Measurements from ENCODE around the gene CD3E. TPM values are rescaled to one million over a fixed set of nuclear protein-coding genes. Genes with fewer than 3 reads are reported as not detected.

CD3E gene
- polyA plus RNA-seq, 4 donors: 5.9 to 13.8 (median 7.1) TPM

DNA sequence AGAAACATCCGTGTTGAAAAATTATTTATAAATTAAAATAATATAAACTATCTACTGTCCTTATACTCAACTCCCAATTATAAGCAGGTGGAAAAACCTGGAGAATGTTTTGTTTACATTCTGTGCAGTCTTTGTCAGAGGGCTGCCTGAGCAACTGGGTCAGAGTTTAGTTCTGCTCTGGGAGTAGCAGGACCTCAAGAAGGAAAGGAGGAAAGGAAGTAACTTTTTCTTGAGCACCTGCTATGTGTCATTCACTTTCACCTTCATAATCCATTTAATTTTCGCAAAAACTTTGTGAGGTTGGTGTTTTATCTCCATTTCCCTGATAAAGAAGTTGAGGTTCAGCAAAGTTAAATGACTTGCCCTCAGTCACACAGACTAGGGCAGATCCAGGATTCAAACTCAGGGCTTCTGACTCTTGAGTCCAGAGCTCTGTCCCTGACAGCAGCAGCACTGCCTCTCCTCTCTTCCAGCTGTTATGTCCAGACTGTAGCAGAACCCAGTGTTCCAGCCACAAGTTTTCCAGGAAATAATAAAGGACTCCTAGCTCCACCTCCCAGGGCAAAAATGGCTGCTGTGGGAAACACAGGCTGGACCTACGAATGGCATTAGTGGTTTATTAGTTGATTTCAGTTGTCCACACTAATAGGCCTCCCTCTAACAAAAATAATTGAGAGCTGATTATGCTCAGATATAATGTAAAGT is 6.4 kb downstream of the CD3E start:
- Histone ChIP-seq H3K36me3 (ENCODE audit: control insufficient read depth in 3 of 3, insufficient read depth in 2 of 3, low read depth in 1 of 3, low read length in 3 of 3) (no peaks in the 10 kb centered on the region), H3K4me3 (ENCODE audit: low read depth in 1 of 3, low read length in 3 of 3) (no peak overlapping the region), H3K27me3 (ENCODE audit: control insufficient read depth in 3 of 3, insufficient read depth in 3 of 3, low read length in 3 of 3) (peaks cover 0 to 4% (median 0%) of the 10 kb centered on the region in 3 donors), H3K9me3 (ENCODE audit: control insufficient read depth in 2 of 2, insufficient read depth in 1 of 2, low read depth in 1 of 2, low read length in 1 of 2) (no peaks in the 10 kb centered on the region), H3K27ac (ENCODE audit: low read depth in 1 of 3, low read length in 2 of 3) (no peak overlapping the region), H3K4me1 (ENCODE audit: control insufficient read depth in 3 of 3, insufficient read depth in 2 of 3, low read depth in 1 of 3, low read length in 2 of 3) (peaks cover 0 to 9% (median 4%) of the 10 kb centered on the region in 3 donors)
- no peak for FAIRE-seq
- DNase-seq: no peak
- WGBS, 3 donors: 42 to 54% (median 46%) methylated on average over 3 of the region's 3 CpGs

DNA sequence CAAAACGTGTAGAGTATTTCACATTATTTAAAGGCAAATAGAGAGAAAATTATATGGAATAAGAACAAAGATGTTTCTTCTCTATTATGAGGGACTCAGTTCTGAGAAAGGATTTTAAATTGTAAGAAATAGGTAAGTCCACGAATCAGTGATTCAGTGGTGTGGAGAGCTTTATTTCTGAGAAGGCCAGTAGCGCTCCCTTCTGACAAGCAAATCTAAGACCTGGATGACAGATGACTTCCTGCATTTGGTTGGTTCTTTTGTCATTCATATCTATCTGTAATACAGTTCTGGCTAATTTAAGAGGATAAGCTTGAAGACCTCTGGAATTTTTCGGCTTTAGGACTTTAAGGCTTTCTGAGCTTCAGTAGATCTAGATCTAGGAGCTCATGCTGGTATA is 7.0 kb downstream of the CD3E start:
- no peaks in the 10 kb centered on the region for H3K36me3 ChIP-seq (ENCODE audit: control insufficient read depth in 3 of 3, insufficient read depth in 2 of 3, low read depth in 1 of 3, low read length in 3 of 3)
- no peak for FAIRE-seq
- peaks cover 0 to 4% (median 0%) of the 10 kb centered on the region in 3 donors for H3K27me3 ChIP-seq (ENCODE audit: control insufficient read depth in 3 of 3, insufficient read depth in 3 of 3, low read length in 3 of 3)
- peaks cover 0 to 9% (median 4%) of the 10 kb centered on the region in 3 donors for H3K4me1 ChIP-seq (ENCODE audit: control insufficient read depth in 3 of 3, insufficient read depth in 2 of 3, low read depth in 1 of 3, low read length in 2 of 3)
- no peak for DNase-seq
- no peaks in the 10 kb centered on the region for H3K9me3 ChIP-seq (ENCODE audit: control insufficient read depth in 2 of 2, insufficient read depth in 1 of 2, low read depth in 1 of 2, low read length in 1 of 2)
- no peak overlapping the region for H3K27ac ChIP-seq (ENCODE audit: low read depth in 1 of 3, low read length in 2 of 3)
- 71 to 73% (median 73%) methylated on average over 4 of the region's 4 CpGs for WGBS, 3 donors
- H3K4me3 ChIP-seq (ENCODE audit: low read depth in 1 of 3, low read length in 3 of 3): no peak overlapping the region

DNA sequence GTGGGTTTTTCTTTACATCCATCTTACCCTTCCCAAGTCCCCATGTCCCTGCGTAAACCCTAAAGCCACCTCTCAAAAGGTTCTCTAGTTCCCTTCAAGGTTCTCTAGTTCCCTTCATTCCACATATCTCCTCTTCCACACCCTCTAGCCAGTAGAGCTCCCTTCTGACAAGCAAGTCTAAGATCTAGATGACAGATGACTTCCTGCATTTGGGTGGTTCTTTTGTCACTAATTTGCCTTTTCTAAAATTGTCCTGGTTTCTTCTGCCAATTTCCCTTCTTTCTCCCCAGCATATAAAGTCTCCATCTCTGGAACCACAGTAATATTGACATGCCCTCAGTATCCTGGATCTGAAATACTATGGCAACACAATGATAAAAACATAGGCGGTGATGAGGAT is 7.8 kb downstream of the CD3E start:
- H3K9me3 ChIP-seq (ENCODE audit: control insufficient read depth in 2 of 2, insufficient read depth in 1 of 2, low read depth in 1 of 2, low read length in 1 of 2): no peaks in the 10 kb centered on the region
- H3K27ac ChIP-seq (ENCODE audit: low read depth in 1 of 3, low read length in 2 of 3): no peak overlapping the region
- H3K4me3 ChIP-seq (ENCODE audit: low read depth in 1 of 3, low read length in 3 of 3): no peak overlapping the region
- peaks cover 0 to 4% (median 0%) of the 10 kb centered on the region in 3 donors for H3K27me3 ChIP-seq (ENCODE audit: control insufficient read depth in 3 of 3, insufficient read depth in 3 of 3, low read length in 3 of 3)
- no peaks in the 10 kb centered on the region for H3K36me3 ChIP-seq (ENCODE audit: control insufficient read depth in 3 of 3, insufficient read depth in 2 of 3, low read depth in 1 of 3, low read length in 3 of 3)
- DNase-seq (no peak), FAIRE-seq (no peak)
- peaks cover 0 to 12% (median 4%) of the 10 kb centered on the region in 3 donors for H3K4me1 ChIP-seq (ENCODE audit: control insufficient read depth in 3 of 3, insufficient read depth in 2 of 3, low read depth in 1 of 3, low read length in 2 of 3)
- 91 to 92% (median 91%) methylated on average over 2 of the region's 2 CpGs for WGBS, 3 donors

DNA sequence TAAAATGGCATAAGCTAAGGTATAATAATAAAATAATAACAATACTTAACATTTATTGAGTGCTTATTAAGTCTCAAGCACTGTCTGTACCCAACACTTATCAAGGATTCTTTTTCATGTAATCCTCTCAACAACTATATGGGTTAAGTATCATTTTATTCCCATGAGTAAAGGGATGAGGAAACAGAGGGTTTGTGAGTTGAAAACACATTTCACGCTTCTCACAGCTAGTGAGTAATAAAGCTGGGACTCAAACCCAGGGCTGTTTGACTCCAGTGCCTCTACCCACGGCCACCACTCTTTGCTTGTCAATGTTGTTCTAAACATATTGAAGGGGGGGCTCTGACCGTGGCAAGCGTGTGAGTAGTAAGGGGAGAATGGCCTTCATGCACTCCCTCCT is 8.7 kb downstream of the CD3E start:
- no peaks in the 10 kb centered on the region for H3K9me3 ChIP-seq (ENCODE audit: control insufficient read depth in 2 of 2, insufficient read depth in 1 of 2, low read depth in 1 of 2, low read length in 1 of 2)
- DNase-seq: no peak
- FAIRE-seq: no peak
- 65 to 83% (median 74%) methylated on average over 4 of the region's 4 CpGs for WGBS, 3 donors
- peaks cover 0 to 12% (median 4%) of the 10 kb centered on the region in 3 donors for H3K4me1 ChIP-seq (ENCODE audit: control insufficient read depth in 3 of 3, insufficient read depth in 2 of 3, low read depth in 1 of 3, low read length in 2 of 3)
- H3K27ac ChIP-seq (ENCODE audit: low read depth in 1 of 3, low read length in 2 of 3): no peak overlapping the region
- H3K4me3 ChIP-seq (ENCODE audit: low read depth in 1 of 3, low read length in 3 of 3): no peak overlapping the region
- peaks cover 0 to 4% (median 0%) of the 10 kb centered on the region in 3 donors for H3K27me3 ChIP-seq (ENCODE audit: control insufficient read depth in 3 of 3, insufficient read depth in 3 of 3, low read length in 3 of 3)
- no peaks in the 10 kb centered on the region for H3K36me3 ChIP-seq (ENCODE audit: control insufficient read depth in 3 of 3, insufficient read depth in 2 of 3, low read depth in 1 of 3, low read length in 3 of 3)

DNA sequence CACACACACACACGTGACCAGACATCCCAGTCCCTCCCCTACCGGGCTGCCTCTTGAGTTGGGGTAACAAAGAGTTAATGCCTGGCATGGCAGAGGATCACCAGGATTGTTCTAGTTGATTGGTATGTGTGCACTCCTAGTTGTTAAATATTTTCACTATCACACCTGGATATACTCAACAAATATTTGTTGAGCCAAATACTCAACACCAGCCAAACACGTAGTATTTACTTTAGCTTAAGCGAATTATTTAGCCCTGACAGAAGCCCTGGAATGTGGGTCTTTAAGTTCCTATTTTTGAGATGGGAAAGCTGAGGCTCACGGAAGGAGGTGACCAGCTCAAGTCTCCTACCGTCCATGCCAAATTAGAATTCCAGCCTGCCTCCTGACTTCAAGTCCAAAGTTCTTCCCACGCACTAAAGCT is 10.5 kb downstream of the CD3E start:
- H3K4me3 ChIP-seq (ENCODE audit: low read depth in 1 of 3, low read length in 3 of 3): no peak overlapping the region
- H3K27me3 ChIP-seq (ENCODE audit: control insufficient read depth in 3 of 3, insufficient read depth in 3 of 3, low read length in 3 of 3): peaks cover 0 to 4% (median 0%) of the 10 kb centered on the region in 3 donors
- peak; percentile 46 to 60 for DNase-seq
- no peaks in the 10 kb centered on the region for H3K36me3 ChIP-seq (ENCODE audit: control insufficient read depth in 3 of 3, insufficient read depth in 2 of 3, low read depth in 1 of 3, low read length in 3 of 3)
- FAIRE-seq: no peak
- H3K4me1 ChIP-seq (ENCODE audit: control insufficient read depth in 3 of 3, insufficient read depth in 2 of 3, low read depth in 1 of 3, low read length in 2 of 3): peaks cover 3 to 17% (median 4%) of the 10 kb centered on the region in 3 donors
- 19 to 38% (median 32%) methylated on average over 7 of the region's 7 CpGs for WGBS, 3 donors
- no peaks in the 10 kb centered on the region for H3K9me3 ChIP-seq (ENCODE audit: control insufficient read depth in 2 of 2, insufficient read depth in 1 of 2, low read depth in 1 of 2, low read length in 1 of 2)
- peak overlapping the region in 1 of 3 donors; percentile 25 for H3K27ac ChIP-seq (ENCODE audit: low read depth in 1 of 3, low read length in 2 of 3)

DNA sequence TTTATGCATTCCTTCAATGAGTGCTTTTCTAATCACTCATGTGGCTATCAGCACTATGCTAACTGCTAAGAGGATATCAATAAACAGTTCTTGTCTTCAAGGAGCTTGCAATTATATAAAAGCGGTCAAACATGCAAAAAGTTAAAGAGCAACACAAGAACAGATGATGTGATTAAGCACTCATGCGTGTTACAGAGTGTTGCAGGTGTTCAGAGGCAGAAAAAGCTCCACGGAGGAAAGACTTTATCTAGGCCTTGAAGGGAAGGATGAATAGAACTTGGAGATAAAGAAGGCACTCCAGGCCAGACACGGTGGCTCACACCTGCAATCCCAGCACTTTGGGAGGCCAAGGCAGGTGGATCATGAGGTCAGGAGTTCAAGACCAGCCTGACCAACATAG is 13.6 kb downstream of the CD3E start:
- 64 to 77% (median 71%) methylated on average over 4 of the region's 4 CpGs for WGBS, 3 donors
- Histone ChIP-seq H3K4me1 (ENCODE audit: control insufficient read depth in 3 of 3, insufficient read depth in 2 of 3, low read depth in 1 of 3, low read length in 2 of 3) (peaks cover 4 to 27% (median 6%) of the 10 kb centered on the region in 3 donors), H3K36me3 (ENCODE audit: control insufficient read depth in 3 of 3, insufficient read depth in 2 of 3, low read depth in 1 of 3, low read length in 3 of 3) (no peaks in the 10 kb centered on the region), H3K4me3 (ENCODE audit: low read depth in 1 of 3, low read length in 3 of 3) (no peak overlapping the region), H3K27me3 (ENCODE audit: control insufficient read depth in 3 of 3, insufficient read depth in 3 of 3, low read length in 3 of 3) (no peaks in the 10 kb centered on the region), H3K27ac (ENCODE audit: low read depth in 1 of 3, low read length in 2 of 3) (no peak overlapping the region), H3K9me3 (ENCODE audit: control insufficient read depth in 2 of 2, insufficient read depth in 1 of 2, low read depth in 1 of 2, low read length in 1 of 2) (no peaks in the 10 kb centered on the region)
- DNase-seq: no peak
- FAIRE-seq: no peak

DNA sequence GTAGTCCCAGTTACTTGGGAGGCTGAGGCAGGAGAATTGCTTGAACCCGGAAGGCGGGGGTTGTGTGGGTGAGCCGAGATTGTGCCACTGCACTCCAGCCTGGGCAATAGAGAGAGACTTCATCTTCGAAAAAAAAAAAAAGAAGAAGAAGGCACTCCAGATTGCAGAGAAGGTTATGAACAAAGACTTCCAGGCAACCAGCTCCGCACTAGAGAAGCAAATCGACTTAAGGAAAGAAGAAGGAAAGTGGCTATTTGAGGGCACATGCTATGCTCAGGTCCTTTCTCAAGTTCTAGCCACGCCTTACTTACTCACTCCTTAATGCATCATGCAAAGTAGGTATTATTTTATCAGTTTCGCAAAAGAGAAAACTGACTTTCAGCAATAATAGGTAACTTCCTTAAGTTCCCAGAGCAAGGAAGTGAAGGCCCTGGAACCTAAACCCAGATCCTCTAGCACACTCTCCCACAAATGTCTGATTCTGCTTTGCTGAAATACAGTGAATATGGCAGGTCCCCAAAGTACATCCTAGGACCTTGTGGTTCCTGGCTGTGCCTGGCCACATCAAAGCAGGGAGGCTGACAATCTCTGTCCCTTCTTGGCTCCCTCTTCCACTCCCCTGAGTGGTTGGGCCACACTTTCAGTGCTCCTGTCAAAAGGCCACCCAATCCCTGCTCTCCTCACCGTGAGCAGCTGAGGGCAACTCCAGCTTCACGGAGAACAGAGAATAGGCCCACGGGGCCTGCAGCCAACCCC is 14.2 kb downstream of the CD3E start:
- Histone ChIP-seq H3K9me3 (ENCODE audit: control insufficient read depth in 2 of 2, insufficient read depth in 1 of 2, low read depth in 1 of 2, low read length in 1 of 2) (no peaks in the 10 kb centered on the region), H3K4me3 (ENCODE audit: low read depth in 1 of 3, low read length in 3 of 3) (no peak overlapping the region), H3K27ac (ENCODE audit: low read depth in 1 of 3, low read length in 2 of 3) (peak overlapping the region in 1 of 3 donors; percentile 8), H3K36me3 (ENCODE audit: control insufficient read depth in 3 of 3, insufficient read depth in 2 of 3, low read depth in 1 of 3, low read length in 3 of 3) (no peaks in the 10 kb centered on the region), H3K4me1 (ENCODE audit: control insufficient read depth in 3 of 3, insufficient read depth in 2 of 3, low read depth in 1 of 3, low read length in 2 of 3) (peaks cover 4 to 27% (median 6%) of the 10 kb centered on the region in 3 donors), H3K27me3 (ENCODE audit: control insufficient read depth in 3 of 3, insufficient read depth in 3 of 3, low read length in 3 of 3) (no peaks in the 10 kb centered on the region)
- FAIRE-seq (no peak), DNase-seq (no peak)
- WGBS, 3 donors: 88 to 92% (median 90%) methylated on average over 11 of the region's 11 CpGs

DNA sequence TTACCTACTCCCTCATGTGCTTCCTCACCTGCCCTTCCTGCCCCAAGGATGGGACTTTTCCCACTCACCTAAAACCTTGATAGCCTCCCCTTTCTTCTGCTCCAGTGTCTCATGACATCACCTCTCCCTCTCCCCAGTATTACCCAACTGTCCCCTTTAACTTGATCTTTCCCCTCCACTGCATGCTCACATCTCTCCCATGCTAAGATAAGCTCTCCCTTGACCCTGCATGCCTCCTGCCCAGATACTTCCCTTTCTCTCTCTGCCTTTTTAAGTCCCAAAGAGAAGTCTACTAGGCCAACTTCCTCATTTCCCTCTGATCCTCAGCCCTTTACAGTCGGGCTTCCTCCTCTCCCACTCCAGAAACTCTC is 14.8 kb downstream of the CD3E start:
- Histone ChIP-seq H3K4me1 (ENCODE audit: control insufficient read depth in 3 of 3, insufficient read depth in 2 of 3, low read depth in 1 of 3, low read length in 2 of 3) (peaks cover 4 to 27% (median 6%) of the 10 kb centered on the region in 3 donors), H3K9me3 (ENCODE audit: control insufficient read depth in 2 of 2, insufficient read depth in 1 of 2, low read depth in 1 of 2, low read length in 1 of 2) (no peaks in the 10 kb centered on the region), H3K27me3 (ENCODE audit: control insufficient read depth in 3 of 3, insufficient read depth in 3 of 3, low read length in 3 of 3) (no peaks in the 10 kb centered on the region), H3K4me3 (ENCODE audit: low read depth in 1 of 3, low read length in 3 of 3) (no peak overlapping the region), H3K27ac (ENCODE audit: low read depth in 1 of 3, low read length in 2 of 3) (peak overlapping the region in 1 of 3 donors; percentile 8), H3K36me3 (ENCODE audit: control insufficient read depth in 3 of 3, insufficient read depth in 2 of 3, low read depth in 1 of 3, low read length in 3 of 3) (no peaks in the 10 kb centered on the region)
- 60 to 71% (median 64%) methylated on average over 1 of the region's 1 CpG for WGBS, 3 donors
- DNase-seq (no peak), FAIRE-seq (no peak)
